Measurements from ENCODE around the gene TMEM244. TPM values are rescaled to one million over a fixed set of nuclear protein-coding genes. Genes with fewer than 3 reads are reported as not detected.
"Not testable (repeated sequence)": the region's sequence is repeated elsewhere in the genome, so short reads cannot be mapped to it uniquely, and the experiment has no call there.

Gene TMEM244
- total RNA-seq, 1 donor, result 0.52 TPM

DNA sequence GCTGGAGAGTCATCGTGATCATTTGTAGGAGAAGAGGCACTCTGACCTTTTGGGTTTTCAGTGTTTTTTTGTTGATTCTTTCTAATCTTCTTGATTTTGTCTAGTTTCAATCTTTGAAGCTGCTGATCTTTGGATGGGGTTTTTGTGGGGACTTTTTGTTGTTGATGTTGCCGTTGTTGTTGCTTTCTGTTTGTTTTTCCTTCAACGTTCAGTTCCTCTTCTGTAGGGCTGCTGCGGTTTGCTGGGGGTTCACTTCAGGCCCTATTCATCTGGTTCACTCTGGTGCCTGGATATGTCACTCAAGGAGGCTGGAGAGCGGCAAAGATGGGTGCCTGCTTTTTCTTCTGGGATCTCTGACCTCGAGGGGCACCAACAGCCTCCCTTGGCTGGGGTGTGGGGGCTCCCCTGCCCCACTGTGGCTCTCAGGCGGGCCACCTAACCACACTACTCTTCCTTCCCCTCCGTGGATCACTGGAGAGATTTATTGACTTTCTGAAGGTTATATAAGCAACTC, 21.5 kb upstream of the TMEM244 start:
- Histone ChIP-seq H3K4me3 (ENCODE audit: low read length) (no peak overlapping the region), H3K27me3 (ENCODE audit: insufficient read depth, low read length) (no peaks in the 10 kb centered on the region), H3K4me1 (ENCODE audit: insufficient read depth, low read length) (peaks cover 4% of the 10 kb centered on the region), H3K9me3 (ENCODE audit: low read depth, low read length) (no peaks in the 10 kb centered on the region)

GRCh38 chr6:129877894-129878293, 16.8 kb upstream of the TMEM244 start:
- H3K27me3 ChIP-seq (ENCODE audit: insufficient read depth, low read length); H3K9me3 ChIP-seq (ENCODE audit: low read depth, low read length); H3K4me1 ChIP-seq (ENCODE audit: insufficient read depth, low read length); H3K4me3 ChIP-seq (ENCODE audit: low read length): not testable (repeated sequence)

DNA sequence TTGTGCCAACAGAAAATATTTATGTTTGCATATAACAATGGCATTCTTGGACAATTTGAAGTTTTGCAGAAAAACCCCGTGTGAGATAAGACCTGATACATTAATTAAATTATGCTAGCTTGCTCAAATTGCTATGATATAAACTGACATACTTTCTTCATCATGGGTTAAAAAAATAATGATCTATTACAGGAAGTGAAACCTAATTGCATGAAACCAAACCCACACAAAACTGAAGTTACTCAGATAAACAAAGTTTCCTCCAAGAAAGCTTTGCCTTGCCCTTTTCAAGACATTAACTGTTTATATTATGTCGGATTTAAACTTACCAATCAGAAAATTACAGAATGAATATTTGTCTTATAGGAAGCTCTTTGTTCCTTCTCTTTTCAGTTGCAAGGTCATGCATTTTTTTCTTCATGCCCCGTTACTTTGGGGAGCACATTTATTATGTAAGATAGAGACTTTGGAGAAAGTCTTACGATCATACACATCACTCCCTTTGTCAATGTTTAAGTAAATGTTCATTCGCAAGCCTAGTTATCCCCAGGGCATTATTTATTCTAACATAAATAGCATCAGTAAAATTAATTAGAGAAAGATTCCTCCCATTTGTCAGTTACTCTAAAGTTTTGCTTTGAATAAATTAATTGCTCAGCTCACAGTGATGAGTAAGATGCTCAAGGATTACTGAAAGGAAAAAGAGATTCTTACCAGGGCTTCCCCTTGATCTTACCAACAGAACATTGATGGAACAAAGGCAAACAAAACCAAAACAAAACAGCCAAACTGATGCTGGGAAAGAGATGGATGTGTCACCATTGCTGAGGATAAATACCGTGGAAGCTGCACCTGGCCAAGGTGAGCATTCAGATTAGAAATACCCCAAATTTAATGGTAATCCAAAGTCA, 14.8 kb upstream of the TMEM244 start:
- no peaks in the 10 kb centered on the region for H3K27me3 ChIP-seq (ENCODE audit: insufficient read depth, low read length)
- H3K9me3 ChIP-seq (ENCODE audit: low read depth, low read length), result no peaks in the 10 kb centered on the region
- H3K4me1 ChIP-seq (ENCODE audit: insufficient read depth, low read length), result peaks cover 5% of the 10 kb centered on the region
- no peak overlapping the region for H3K4me3 ChIP-seq (ENCODE audit: low read length)

DNA sequence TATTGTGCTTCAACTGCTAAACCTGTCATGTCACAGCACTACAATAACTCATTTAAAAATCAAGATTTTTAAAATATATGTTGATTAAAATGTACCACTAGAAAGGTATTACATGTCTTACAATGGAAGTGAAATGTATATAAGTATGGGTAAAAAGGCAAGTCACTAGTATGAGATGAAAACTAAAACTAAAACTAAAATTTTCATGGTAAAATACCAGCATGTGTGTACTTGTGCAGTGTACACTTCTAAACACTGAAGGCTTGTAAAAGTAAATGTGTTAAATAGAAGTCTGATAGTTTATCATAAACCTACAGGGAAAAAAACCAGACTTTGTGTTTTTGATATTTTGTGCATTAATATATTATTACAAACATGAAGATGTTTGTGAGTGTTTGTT, 13.7 kb upstream of the TMEM244 start:
- H3K4me1 ChIP-seq (ENCODE audit: insufficient read depth, low read length), result peaks cover 5% of the 10 kb centered on the region
- H3K27me3 ChIP-seq (ENCODE audit: insufficient read depth, low read length), result no peaks in the 10 kb centered on the region
- no peaks in the 10 kb centered on the region for H3K9me3 ChIP-seq (ENCODE audit: low read depth, low read length)
- no peak overlapping the region for H3K4me3 ChIP-seq (ENCODE audit: low read length)

GRCh38 chr6:129872586-129872985, 11.5 kb upstream of the TMEM244 start:
- H3K4me1 ChIP-seq (ENCODE audit: insufficient read depth, low read length), result peaks cover 5% of the 10 kb centered on the region
- no peaks in the 10 kb centered on the region for H3K27me3 ChIP-seq (ENCODE audit: insufficient read depth, low read length)
- H3K4me3 ChIP-seq (ENCODE audit: low read length), result no peak overlapping the region
- no peaks in the 10 kb centered on the region for H3K9me3 ChIP-seq (ENCODE audit: low read depth, low read length)

DNA sequence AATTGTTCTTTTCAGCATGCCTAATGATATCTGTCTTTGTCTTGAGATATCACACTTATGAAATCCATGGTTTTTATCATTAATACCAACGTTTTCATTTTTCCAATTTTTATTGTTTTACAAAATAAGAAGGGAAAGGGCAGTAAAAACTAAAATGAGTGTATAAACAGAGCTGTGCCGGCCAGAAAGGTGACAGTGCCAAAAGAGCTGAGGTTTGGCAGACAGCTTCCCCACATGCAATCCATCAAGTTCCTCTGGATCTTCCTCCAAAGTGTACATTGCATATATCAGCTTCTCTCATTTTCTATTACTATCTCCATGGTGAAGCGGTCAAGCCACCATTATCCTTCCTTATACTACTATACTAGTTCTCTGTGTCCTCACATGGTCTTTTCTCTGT, 10.1 kb upstream of the TMEM244 start:
- peaks cover 3% of the 10 kb centered on the region for H3K4me1 ChIP-seq (ENCODE audit: insufficient read depth, low read length)
- no peaks in the 10 kb centered on the region for H3K27me3 ChIP-seq (ENCODE audit: insufficient read depth, low read length)
- H3K9me3 ChIP-seq (ENCODE audit: low read depth, low read length), result no peaks in the 10 kb centered on the region
- no peak overlapping the region for H3K4me3 ChIP-seq (ENCODE audit: low read length)

DNA sequence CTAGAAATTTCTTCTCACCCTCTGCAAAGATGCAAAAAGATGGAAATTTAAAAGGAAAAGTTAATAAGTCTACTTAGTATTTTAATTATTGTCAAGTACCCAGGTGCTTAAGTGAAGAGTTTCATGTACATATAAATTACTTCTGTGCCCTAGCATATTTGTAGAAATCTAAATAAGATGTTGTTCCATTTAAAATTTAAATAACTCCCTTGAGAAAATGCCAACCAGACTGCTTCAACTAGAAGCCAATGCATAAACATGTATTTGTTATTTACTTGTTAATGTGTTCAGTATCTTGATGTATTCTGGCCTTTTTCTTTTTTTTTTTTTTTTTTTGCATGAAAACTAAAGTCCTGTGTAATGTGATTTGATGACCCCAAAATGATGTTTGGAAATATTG, 6.3 kb upstream of the TMEM244 start:
- H3K9me3 ChIP-seq (ENCODE audit: low read depth, low read length), result no peaks in the 10 kb centered on the region
- no peaks in the 10 kb centered on the region for H3K4me1 ChIP-seq (ENCODE audit: insufficient read depth, low read length)
- no peaks in the 10 kb centered on the region for H3K27me3 ChIP-seq (ENCODE audit: insufficient read depth, low read length)
- H3K4me3 ChIP-seq (ENCODE audit: low read length), result no peak overlapping the region

DNA sequence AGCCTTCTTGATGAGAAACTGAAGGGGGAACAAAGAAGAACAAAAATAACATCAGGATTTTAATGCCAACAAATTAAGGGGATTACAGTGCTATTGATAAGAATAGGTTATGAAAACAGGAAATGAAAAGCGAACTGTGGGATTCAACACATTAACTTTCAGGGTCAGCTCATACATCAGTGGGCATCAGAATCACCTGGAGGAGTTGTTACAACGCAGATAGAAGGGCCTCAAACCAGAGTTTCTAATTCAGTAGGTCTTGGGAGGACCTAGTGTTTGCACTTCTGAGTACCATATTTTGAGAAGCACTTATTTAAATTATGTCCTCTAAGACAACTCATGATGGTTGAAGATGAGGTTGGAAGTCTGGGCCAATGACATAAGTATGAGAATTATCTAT, 5.6 kb upstream of the TMEM244 start:
- no peaks in the 10 kb centered on the region for H3K9me3 ChIP-seq (ENCODE audit: low read depth, low read length)

GRCh38 chr6:129866256-129866655, 5.1 kb upstream of the TMEM244 start:
- H3K27me3 ChIP-seq (ENCODE audit: insufficient read depth, low read length), result no peaks in the 10 kb centered on the region
- no peak overlapping the region for H3K4me3 ChIP-seq (ENCODE audit: low read length)
- no peaks in the 10 kb centered on the region for H3K4me1 ChIP-seq (ENCODE audit: insufficient read depth, low read length)
- H3K9me3 ChIP-seq (ENCODE audit: low read depth, low read length), result no peaks in the 10 kb centered on the region

More for the DNA sequence above, 5.6 kb upstream of the TMEM244 start:
- no peak overlapping the region for H3K4me3 ChIP-seq (ENCODE audit: low read length)
- H3K4me1 ChIP-seq (ENCODE audit: insufficient read depth, low read length), result no peaks in the 10 kb centered on the region
- no peaks in the 10 kb centered on the region for H3K27me3 ChIP-seq (ENCODE audit: insufficient read depth, low read length)

GRCh38 chr6:129865013-129865412, 3.9 kb upstream of the TMEM244 start:
- H3K27me3 ChIP-seq (ENCODE audit: insufficient read depth, low read length), result no peaks in the 10 kb centered on the region
- no peaks in the 10 kb centered on the region for H3K4me1 ChIP-seq (ENCODE audit: insufficient read depth, low read length)
- H3K9me3 ChIP-seq (ENCODE audit: low read depth, low read length), result no peaks in the 10 kb centered on the region
- no peak overlapping the region for H3K4me3 ChIP-seq (ENCODE audit: low read length)

- H3K4me3 ChIP-seq (ENCODE audit: low read length), result no peak overlapping the region
- no peaks in the 10 kb centered on the region for H3K27me3 ChIP-seq (ENCODE audit: insufficient read depth, low read length)
- H3K9me3 ChIP-seq (ENCODE audit: low read depth, low read length), result no peaks in the 10 kb centered on the region
- H3K4me1 ChIP-seq (ENCODE audit: insufficient read depth, low read length), result no peaks in the 10 kb centered on the region
Measured at GRCh38 chr6:129863664-129864063, 2.5 kb upstream of the TMEM244 start.

DNA sequence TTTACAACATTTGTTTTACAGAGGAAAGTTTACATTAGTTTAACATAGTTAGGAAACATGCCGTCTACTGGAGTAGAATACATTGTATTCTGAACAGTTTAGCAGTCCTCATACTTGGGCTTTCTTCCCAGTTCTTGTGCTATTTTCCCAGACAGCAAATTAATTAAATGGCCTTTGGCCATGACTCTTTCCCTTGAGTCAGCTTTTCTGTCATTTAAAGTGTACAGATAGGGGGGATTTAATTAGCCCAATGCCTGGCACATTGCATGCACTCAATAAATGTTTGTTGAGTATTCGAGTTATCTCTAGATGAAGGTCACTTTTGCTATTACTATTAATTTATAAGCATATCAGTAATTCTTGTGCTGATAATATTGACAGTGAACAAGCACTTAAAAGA, 1.6 kb downstream of the TMEM244 start:
- no peaks in the 10 kb centered on the region for H3K27me3 ChIP-seq (ENCODE audit: insufficient read depth, low read length)
- no peak overlapping the region for H3K4me3 ChIP-seq (ENCODE audit: low read length)
- no peaks in the 10 kb centered on the region for H3K4me1 ChIP-seq (ENCODE audit: insufficient read depth, low read length)

DNA sequence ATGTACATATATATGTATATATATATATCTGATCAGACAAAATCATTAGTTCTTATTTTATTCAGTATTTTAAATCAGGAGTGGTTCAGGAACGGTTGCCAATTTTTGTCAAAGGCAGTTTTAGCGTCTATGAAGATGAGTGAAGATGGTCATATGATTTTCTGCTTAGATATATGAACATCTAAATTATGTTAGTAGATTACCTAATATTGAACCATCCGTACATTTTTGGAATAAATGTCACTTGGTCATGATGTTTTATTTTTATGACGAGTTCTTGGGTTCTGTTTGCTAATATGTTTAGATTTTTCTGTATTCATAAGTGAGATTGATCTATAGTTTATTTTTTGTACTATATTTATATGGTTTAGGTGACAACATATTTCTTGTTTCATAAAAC, 3.3 kb downstream of the TMEM244 start:
- Histone ChIP-seq H3K9me3 (ENCODE audit: low read depth, low read length) (no peaks in the 10 kb centered on the region), H3K4me1 (ENCODE audit: insufficient read depth, low read length) (no peaks in the 10 kb centered on the region), H3K4me3 (ENCODE audit: low read length) (no peak overlapping the region), H3K27me3 (ENCODE audit: insufficient read depth, low read length) (no peaks in the 10 kb centered on the region)

More for the DNA sequence above, 1.6 kb downstream of the TMEM244 start:
- H3K9me3 ChIP-seq (ENCODE audit: low read depth, low read length), result no peaks in the 10 kb centered on the region

DNA sequence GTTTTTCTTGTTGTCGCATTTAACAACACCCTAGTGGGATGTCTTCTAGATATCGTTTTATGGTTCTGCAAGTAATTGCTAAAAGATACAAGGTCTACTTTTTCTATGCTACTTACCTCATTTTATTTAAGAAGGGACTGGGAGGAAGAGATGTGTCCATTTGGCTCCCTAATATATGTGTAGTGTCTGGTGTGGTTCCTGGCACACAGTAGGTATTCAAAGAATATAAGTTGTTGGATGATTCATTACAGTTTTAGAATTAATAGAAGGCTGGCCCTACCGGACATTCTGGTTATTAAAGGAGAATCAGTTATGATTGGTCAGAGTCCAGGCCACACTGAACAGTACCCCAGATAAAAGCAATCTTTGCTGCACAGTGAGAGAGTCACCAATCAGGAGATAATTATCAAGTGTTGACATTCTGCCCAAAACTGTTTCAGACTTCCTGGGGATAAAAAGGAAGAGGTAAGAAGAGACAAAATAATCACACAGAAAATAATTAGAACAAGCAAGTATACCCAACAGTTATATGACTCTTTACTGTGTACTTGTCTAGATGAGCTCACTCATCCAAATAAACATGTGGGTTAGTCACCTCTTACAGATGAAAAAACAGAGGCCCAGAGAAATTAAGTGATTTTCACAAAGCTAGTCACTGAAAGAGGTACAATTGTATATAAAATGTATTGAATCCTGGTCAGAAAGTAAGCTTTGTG, 7.0 kb downstream of the TMEM244 start:
- Histone ChIP-seq H3K9me3 (ENCODE audit: low read depth, low read length) (no peaks in the 10 kb centered on the region), H3K4me1 (ENCODE audit: insufficient read depth, low read length) (no peaks in the 10 kb centered on the region), H3K27me3 (ENCODE audit: insufficient read depth, low read length) (no peaks in the 10 kb centered on the region), H3K4me3 (ENCODE audit: low read length) (no peak overlapping the region)

- H3K9me3 ChIP-seq (ENCODE audit: low read depth, low read length), result no peaks in the 10 kb centered on the region
- no peaks in the 10 kb centered on the region for H3K27me3 ChIP-seq (ENCODE audit: insufficient read depth, low read length)
- no peaks in the 10 kb centered on the region for H3K4me1 ChIP-seq (ENCODE audit: insufficient read depth, low read length)
- no peak overlapping the region for H3K4me3 ChIP-seq (ENCODE audit: low read length)
Measured at GRCh38 chr6:129852257-129852858, 8.8 kb downstream of the TMEM244 start.

Data from mononuclear cell (primary cell).